ENCODE results near the gene YY2. TPM values are rescaled to one million over a fixed set of nuclear protein-coding genes. Genes with fewer than 3 reads are reported as not detected.

The YY2 gene
- total and polyA plus RNA-seq, 2 experiments from 2014 or later, result 1.2 to 1.5 TPM

DNA sequence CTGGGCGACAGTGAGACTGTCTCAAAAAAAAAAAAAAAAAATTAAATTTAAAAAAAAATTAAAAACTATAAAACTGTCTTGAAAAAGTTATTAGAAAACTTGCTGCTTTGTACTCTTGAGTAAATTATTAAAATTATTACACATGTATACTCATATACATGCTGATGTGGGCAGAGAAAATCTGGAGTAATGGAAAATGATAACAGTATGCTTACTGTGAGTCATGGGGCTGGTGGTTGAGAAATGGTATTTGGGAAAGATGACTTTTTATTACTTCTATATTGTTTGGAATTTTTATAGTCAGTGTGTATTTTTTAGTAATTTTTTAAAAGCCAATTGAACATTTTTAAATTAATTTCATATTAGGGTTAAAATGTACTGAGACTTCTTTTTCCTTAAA, 7.5 kb downstream of the YY2 start:
- H3K79me2 ChIP-seq, result no peaks in the 10 kb centered on the region
- H3K9me3 ChIP-seq (ENCODE audit: low read depth), result no peaks in the 10 kb centered on the region
- H3K36me3 ChIP-seq (replicated peaks; ENCODE audit: insufficient read depth, low read depth), result no peaks in the 10 kb centered on the region
- H3K9me2 ChIP-seq (replicated peaks; ENCODE audit: insufficient read depth), result no peaks in the 10 kb centered on the region
- no peaks in the 10 kb centered on the region for H4K20me1 ChIP-seq (ENCODE audit: insufficient read depth, poor library complexity, severe bottlenecking)
- no peaks in the 10 kb centered on the region for H3K27me3 ChIP-seq
- no peak overlapping the region for H2AFZ ChIP-seq
- TF ChIP-seq EZH2 (IDR thresholded peaks at IDR 0.05; ENCODE audit: borderline replicate concordance), result no peak
- TF ChIP-seq EZH2phosphoT487 (IDR thresholded peaks at IDR 0.05; ENCODE audit: low read depth, severe bottlenecking, unreplicated experiment), result no peak
- no peak for TF ChIP-seq CTCF (IDR thresholded peaks at IDR 0.05; ENCODE audit: poor library complexity)
- no peaks in the 10 kb centered on the region for H3K4me1 ChIP-seq (ENCODE audit: insufficient read depth)
- H3K4me2 ChIP-seq, result no peak overlapping the region
- H3K27ac ChIP-seq, result no peak overlapping the region
- H3K4me3 ChIP-seq, result no peak overlapping the region
- no peak for DNase-seq (ENCODE audit: low spot score)
- 100% methylated on average over 1 of the region's 1 CpG for WGBS (ENCODE audit: low lambda C conversion rate, missing lambda C conversion rate)

DNA sequence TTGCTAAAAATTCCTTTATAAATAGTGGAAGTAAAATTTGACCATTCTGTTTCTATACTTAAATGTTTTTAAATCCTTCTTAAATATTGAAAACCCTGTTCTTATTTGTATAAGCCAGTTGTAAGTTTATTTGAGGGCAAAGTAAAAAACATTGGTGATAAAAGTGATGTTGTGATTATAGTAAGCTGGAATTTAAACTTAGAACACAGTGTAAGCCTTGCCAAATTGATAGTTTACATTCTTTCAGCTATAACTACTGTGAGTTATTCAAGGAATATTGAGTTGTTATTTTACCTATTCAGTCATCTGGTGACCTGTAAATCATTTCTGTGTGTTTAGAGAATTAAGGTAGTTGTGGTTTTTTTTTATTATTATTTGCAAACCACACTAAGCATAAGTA, 9.6 kb downstream of the YY2 start:
- Histone ChIP-seq H3K4me1 (ENCODE audit: insufficient read depth) (no peaks in the 10 kb centered on the region), H4K20me1 (ENCODE audit: insufficient read depth, poor library complexity, severe bottlenecking) (no peaks in the 10 kb centered on the region), H3K4me3 (no peak overlapping the region), H3K9me3 (ENCODE audit: low read depth) (no peaks in the 10 kb centered on the region), H3K27ac (no peak overlapping the region), H3K79me2 (no peaks in the 10 kb centered on the region), H3K27me3 (no peaks in the 10 kb centered on the region), H3K36me3 (replicated peaks; ENCODE audit: insufficient read depth, low read depth) (no peaks in the 10 kb centered on the region), H3K9me2 (replicated peaks; ENCODE audit: insufficient read depth) (no peaks in the 10 kb centered on the region), H2AFZ (no peak overlapping the region), H3K4me2 (no peak overlapping the region)
- no peak for DNase-seq (ENCODE audit: low spot score)
- TF ChIP-seq CTCF (IDR thresholded peaks at IDR 0.05; ENCODE audit: poor library complexity), result no peak
- no peak for TF ChIP-seq EZH2 (IDR thresholded peaks at IDR 0.05; ENCODE audit: borderline replicate concordance)
- no peak for TF ChIP-seq EZH2phosphoT487 (IDR thresholded peaks at IDR 0.05; ENCODE audit: low read depth, severe bottlenecking, unreplicated experiment)

DNA sequence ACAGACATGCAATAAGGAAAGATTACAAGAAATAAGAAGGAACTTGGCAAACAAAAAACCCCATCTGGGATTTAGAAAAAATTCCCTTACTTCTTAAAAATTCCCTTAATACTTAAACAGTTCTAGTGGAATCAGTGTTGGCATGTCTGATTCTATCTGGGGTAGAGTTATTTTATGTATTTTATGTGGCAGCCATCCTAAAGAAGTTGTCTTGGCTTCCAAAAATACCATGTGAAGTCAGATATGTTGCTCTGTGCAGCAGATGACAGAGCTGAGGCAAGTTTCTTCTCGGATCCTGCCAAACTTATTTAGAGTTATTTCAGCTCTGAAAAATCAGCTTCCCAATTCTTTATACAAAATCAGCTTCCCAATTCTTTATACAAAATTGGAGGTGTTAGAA, 14.7 kb downstream of the YY2 start:
- Histone ChIP-seq H3K9me2 (replicated peaks; ENCODE audit: insufficient read depth) (no peaks in the 10 kb centered on the region), H3K36me3 (replicated peaks; ENCODE audit: insufficient read depth, low read depth) (no peaks in the 10 kb centered on the region), H3K27ac (no peak overlapping the region), H3K79me2 (no peaks in the 10 kb centered on the region), H3K9me3 (ENCODE audit: low read depth) (no peaks in the 10 kb centered on the region), H3K4me3 (no peak overlapping the region), H3K4me1 (ENCODE audit: insufficient read depth) (no peaks in the 10 kb centered on the region), H2AFZ (no peak overlapping the region), H4K20me1 (ENCODE audit: insufficient read depth, poor library complexity, severe bottlenecking) (no peaks in the 10 kb centered on the region), H3K4me2 (no peak overlapping the region), H3K27me3 (no peaks in the 10 kb centered on the region)
- 73% methylated on average over 1 of the region's 1 CpG for WGBS (ENCODE audit: low lambda C conversion rate, missing lambda C conversion rate)
- TF ChIP-seq EZH2phosphoT487 (IDR thresholded peaks at IDR 0.05; ENCODE audit: low read depth, severe bottlenecking, unreplicated experiment), result no peak
- no peak for TF ChIP-seq EZH2 (IDR thresholded peaks at IDR 0.05; ENCODE audit: borderline replicate concordance)
- TF ChIP-seq CTCF (IDR thresholded peaks at IDR 0.05; ENCODE audit: poor library complexity), result no peak
- no peak for DNase-seq (ENCODE audit: low spot score)

Data from hepatocyte (in vitro differentiated cells).